NCI-H1694 (cell line): ENCODE measurements around the gene MIDN.

Experiments used
- DNase-seq: peaks from one replicate; lab custom pipeline; 2025; lab: John Stamatoyannopoulos, UW

Gene MIDN

GRCh38 chr19:1270854-1271527, 22.6 kb downstream of the MIDN start:
- DNase-seq: no peak

- DNase-seq: no peak
Measured at GRCh38 chr19:1271528-1272422, 23.4 kb downstream of the MIDN start.

DNA sequence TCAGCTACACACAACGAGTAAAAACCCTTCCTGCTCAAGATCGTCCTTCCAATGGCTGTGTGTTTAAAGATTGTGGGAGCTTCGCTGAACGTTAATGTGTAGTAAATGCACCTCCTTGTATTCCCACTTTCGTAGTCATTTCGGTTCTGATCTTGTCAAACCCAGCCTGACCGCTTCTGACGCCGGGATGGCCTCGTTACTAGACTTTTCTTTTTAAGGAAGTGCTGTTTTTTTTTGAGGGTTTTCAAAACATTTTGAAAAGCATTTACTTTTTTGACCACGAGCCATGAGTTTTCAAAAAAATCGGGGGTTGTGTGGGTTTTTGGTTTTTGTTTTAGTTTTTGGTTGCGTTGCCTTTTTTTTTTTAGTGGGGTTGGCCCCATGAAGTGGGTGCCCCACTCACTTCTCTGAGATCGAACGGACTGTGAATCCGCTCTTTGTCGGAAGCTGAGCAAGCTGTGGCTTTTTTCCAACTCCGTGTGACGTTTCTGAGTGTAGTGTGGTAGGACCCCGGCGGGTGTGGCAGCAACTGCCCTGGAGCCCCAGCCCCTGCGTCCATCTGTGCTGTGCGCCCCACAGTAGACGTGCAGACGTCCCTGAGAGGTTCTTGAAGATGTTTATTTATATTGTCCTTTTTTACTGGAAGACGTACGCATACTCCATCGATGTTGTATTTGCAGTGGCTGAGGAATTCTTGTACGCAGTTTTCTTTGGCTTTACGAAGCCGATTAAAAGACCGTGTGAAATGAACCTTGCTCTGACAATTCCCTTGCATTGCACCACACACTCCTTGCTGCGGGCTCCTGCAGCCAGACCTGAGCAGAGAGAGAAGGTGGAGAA, 24.3 kb downstream of the MIDN start:
- DNase-seq: no peak

GRCh38 chr19:1273263-1274041, 25.1 kb downstream of the MIDN start:
- DNase-seq: no peak

- DNase-seq: no peak
Measured at GRCh38 chr19:1274081-1274851, 25.9 kb downstream of the MIDN start.

GRCh38 chr19:1274852-1275259, 26.5 kb downstream of the MIDN start:
- no peak for DNase-seq

GRCh38 chr19:1275260-1275975, 27.0 kb downstream of the MIDN start, which contains the start of gene FAM174C:
Gene FAM174C, plus strand, starts transcription at chr19:1275530. Its CDS starts 20 bp downstream, at chr19:1275550.
- peak; percentile 85 for DNase-seq

DNA sequence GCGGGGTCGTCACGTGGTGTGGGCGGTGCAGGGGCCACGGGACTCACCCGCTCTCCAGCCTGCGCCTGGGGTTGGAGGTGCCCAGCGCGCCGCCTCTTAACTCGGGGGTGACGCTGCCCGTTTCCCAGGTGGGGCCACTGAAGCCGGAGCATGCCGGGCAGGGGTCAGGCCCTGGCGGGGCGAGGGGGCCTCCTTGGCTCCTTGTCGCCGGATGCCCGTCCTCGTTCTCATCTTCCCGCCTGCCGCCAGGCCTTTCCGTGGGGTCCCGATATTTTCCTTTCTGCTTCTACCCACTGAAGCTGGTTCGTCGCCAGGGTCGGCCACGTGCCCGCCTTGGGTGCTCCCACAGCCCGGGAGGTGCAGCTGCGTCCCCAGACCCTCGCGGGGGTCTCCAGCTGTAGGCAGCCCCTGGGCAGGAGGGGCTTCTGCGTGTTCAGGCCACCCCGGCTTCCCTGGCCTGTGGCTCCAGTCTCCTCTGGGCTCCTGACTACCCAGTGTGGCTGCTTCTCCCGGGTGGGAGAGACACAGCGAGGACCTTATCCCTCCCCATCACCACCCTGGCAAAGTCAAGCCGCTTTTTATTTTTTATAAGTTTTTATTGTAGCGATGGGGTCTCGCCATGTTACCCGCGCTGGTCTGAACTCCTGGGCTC, 27.7 kb downstream of the MIDN start:
- no peak for DNase-seq

- no peak for DNase-seq
Measured at GRCh38 chr19:1276628-1277022, 28.2 kb downstream of the MIDN start.

DNA sequence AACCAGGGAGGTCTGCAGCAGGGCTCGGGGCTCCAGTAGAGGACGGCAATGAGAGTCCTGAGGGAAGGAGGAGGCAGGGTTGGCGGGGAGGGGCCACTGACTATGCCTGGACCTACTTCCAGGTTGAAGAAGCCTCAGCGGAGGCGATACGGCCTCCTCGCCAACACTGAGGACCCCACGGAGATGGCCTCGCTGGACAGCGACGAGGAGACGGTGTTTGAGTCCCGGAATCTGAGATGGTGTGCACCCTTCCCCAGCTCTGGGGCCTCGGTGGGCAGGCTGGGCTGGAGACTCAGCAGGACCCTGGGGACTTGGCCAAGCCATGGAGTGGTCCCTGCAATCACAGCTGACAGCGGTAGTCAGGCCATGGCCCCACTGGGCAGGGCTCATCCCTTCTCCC, 28.7 kb downstream of the MIDN start:
- DNase-seq: no peak

- no peak for DNase-seq
Measured at GRCh38 chr19:1278074-1278473, 29.7 kb downstream of the MIDN start.

DNA sequence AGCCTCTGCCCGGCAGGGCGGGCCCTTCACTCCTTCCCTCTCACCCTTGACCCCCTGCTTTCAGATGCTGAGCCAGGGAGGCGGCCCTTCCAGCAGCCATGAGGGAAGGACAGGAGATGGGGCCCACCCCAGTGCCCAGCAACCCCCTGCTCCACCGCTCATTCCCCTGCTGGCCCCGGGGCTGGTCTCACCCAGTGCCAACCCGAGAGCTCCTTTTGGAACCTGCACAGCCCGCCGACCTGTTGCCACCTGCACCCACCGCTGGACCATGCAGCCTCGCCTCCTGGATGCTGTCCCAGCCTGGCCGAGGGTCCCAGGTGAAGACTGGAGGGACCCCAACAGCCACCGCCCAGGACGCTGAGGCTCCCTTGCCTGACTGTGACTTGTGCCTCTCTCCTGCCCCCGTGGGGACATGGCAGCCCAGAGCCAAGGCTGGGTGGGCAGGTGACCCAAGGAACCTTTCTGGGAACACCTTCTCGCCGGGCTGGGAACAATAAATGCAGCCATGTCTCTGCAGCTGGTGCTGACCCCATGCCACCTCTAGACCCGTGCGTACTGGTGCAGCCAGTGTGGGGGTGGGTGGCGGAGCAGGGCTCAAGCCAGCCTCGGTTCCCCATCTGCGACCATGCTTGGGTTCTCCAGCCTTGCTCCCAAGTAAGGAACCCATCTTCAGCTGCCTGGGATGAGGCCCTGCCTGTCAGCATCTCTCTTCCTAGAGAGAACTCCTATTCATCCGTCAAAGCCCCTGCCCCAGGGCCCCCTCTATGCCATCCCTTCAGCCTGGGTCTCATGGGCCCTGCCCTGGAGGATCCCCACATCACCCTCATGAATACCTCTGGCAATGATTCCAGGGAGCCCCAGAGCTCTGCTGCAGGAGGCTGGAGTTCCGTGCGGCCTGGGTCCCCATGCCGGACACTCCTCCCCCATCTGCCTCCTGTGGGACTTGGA, 30.6 kb downstream of the MIDN start:
- DNase-seq: no peak

- DNase-seq: peak; percentile 70
Measured at GRCh38 chr19:1279782-1280341, 31.5 kb downstream of the MIDN start.

GRCh38 chr19:1280636-1281568, 32.5 kb downstream of the MIDN start:
- DNase-seq: no peak

DNA sequence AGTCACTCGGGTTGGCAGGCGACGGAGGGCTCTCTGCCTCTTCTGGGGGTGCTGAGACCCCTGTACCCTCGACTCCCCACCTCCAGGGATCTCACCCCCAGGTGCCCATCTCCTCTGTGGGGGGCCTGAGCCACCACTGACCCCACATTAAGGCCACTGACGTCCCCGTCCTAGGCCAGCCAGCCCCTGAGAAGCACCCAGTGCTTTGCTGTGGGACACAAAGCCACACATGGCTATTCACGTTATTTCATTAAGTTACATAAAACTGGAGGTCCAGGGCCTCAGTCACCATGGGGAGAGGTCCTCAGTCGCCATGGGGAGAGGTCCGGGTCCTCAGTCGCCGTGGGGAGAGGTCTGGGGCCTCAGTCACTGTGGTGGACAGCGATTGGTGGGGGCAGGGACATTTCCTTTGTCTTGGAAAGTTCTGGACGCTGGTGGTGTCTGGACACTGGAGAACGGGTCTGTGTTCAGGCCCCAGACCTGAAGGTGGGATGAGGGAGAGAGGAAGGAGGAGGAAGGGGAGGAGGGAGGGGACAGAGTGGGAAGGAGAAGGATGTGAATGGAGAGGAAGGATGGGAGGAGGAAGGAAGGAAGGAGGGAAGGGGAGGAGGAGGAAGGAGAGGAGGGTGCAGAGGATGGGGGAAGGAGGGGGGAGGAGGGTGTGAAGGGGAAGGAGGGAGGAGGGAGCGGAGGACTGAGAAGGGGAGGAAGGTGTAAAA, 33.3 kb downstream of the MIDN start:
- DNase-seq: no peak

DNA sequence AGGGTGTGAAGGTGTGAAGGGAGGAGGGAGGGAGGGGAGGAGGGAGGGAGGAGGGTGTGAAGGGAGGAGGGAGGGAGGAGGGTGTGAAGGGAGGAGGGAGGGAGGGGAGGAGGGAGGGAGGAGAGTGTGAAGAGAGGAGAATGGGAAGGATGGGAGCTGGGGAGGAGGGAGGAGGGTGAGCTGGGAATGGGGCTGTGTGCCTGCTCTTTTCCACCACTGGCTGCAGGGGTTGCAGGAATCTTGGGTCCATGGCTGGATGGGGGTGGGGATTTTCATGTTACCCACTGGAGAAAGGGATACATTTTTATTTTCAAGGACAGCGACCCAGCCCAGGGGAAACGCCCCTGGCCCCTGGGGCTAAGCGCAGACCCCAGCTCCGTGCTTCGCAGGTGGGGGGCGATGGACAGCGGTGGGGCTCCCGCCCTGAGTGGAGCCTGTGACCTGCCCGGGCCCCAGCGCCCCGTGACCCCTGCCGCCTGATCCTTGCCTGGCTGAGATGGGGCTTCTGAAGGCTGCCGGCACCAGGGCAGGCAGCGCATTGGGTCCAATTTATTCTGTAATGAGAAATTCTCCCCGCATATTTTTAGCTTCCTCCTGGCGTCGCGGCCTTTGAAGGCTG, 34.3 kb downstream of the MIDN start:
- no peak for DNase-seq
